HepG2 (cell line): ENCODE results near the gene ZSWIM6.

Experiments used
- MXI1 ChIP-seq: IDR thresholded peaks from 3 replicates; pipeline ENCODE4 v1.6.1; 2012; ENCODE audit warnings: low read depth, low read length, inconsistent platforms, borderline replicate concordance
- TCF7L2 ChIP-seq: IDR thresholded peaks from 2 replicates; pipeline ENCODE4 v1.6.1; 2011; ENCODE audit warnings: mild to moderate bottlenecking, low read depth, low read length, moderate library complexity
- ZNF501 ChIP-seq: sonication (generic); formaldehyde crosslinking; IDR thresholded peaks from 2 replicates; pipeline ENCODE4 v1.5.1; 2020; ENCODE audit warnings: mild to moderate bottlenecking, moderate library complexity, missing genetic modification reagents
- ZNF720 ChIP-seq: sonication (generic); formaldehyde crosslinking; IDR thresholded peaks from 2 replicates; pipeline ENCODE4 v1.4.0; 2020; ENCODE audit warnings: missing genetic modification reagents
- TF ChIP-seq, protein P1 (sequence below): sonication (generic); formaldehyde crosslinking; IDR thresholded peaks from 2 replicates; pipeline ENCODE4 v1.5.0; 2020; ENCODE audit warnings: mild to moderate bottlenecking, missing genetic modification reagents, moderate library complexity

DNA sequence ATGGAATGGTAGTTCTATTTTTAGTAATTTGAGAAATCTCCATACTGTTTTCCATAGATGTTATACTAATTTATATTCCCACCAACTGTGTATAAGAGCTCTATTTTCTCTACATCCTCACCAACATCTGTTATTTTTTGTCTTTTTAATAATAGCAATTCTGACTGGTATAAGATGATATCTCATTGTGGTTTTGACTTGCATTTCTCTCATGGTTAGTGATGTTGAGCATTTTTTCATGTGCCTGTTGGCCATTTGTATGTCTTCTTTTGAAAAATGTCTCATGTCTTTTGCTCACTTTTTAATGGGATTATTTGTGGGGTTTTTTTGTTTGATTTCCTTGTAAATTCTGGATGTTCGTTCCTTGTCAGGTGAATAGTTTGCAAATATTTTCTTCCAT, 154.4 kb downstream of the ZSWIM6 start:
- no peak for TF ChIP-seq ZNF720 (CRISPR knock-in tag)
- no peak for TF ChIP-seq ZNF501
- TF ChIP-seq TCF7L2, result no peak
- no peak for TF ChIP-seq MXI1
- TF ChIP-seq, protein P1, sequence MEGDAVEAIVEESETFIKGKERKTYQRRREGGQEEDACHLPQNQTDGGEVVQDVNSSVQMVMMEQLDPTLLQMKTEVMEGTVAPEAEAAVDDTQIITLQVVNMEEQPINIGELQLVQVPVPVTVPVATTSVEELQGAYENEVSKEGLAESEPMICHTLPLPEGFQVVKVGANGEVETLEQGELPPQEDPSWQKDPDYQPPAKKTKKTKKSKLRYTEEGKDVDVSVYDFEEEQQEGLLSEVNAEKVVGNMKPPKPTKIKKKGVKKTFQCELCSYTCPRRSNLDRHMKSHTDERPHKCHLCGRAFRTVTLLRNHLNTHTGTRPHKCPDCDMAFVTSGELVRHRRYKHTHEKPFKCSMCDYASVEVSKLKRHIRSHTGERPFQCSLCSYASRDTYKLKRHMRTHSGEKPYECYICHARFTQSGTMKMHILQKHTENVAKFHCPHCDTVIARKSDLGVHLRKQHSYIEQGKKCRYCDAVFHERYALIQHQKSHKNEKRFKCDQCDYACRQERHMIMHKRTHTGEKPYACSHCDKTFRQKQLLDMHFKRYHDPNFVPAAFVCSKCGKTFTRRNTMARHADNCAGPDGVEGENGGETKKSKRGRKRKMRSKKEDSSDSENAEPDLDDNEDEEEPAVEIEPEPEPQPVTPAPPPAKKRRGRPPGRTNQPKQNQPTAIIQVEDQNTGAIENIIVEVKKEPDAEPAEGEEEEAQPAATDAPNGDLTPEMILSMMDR (CRISPR knock-in tag), result no peak
